Activated CD8-positive, alpha-beta memory T cell treated with anti-CD3 and anti-CD28 coated beads, Interleukin-2, amount 50 U/mL, for 1 hour (primary cell): Measurements from ENCODE around the gene ACBD5.
"Not testable (repeated sequence)": the region's sequence is repeated elsewhere in the genome, so short reads cannot be mapped to it uniquely, and the experiment has no call there.

ENCODE experiments used
- DNase-seq: peaks from one replicate; pipeline ENCODE4 v3.0.0-alpha.2; 2020; ENCODE audit errors: extremely low read depth

The ACBD5 gene, protein sequence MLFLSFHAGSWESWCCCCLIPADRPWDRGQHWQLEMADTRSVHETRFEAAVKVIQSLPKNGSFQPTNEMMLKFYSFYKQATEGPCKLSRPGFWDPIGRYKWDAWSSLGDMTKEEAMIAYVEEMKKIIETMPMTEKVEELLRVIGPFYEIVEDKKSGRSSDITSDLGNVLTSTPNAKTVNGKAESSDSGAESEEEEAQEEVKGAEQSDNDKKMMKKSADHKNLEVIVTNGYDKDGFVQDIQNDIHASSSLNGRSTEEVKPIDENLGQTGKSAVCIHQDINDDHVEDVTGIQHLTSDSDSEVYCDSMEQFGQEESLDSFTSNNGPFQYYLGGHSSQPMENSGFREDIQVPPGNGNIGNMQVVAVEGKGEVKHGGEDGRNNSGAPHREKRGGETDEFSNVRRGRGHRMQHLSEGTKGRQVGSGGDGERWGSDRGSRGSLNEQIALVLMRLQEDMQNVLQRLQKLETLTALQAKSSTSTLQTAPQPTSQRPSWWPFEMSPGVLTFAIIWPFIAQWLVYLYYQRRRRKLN

DNA sequence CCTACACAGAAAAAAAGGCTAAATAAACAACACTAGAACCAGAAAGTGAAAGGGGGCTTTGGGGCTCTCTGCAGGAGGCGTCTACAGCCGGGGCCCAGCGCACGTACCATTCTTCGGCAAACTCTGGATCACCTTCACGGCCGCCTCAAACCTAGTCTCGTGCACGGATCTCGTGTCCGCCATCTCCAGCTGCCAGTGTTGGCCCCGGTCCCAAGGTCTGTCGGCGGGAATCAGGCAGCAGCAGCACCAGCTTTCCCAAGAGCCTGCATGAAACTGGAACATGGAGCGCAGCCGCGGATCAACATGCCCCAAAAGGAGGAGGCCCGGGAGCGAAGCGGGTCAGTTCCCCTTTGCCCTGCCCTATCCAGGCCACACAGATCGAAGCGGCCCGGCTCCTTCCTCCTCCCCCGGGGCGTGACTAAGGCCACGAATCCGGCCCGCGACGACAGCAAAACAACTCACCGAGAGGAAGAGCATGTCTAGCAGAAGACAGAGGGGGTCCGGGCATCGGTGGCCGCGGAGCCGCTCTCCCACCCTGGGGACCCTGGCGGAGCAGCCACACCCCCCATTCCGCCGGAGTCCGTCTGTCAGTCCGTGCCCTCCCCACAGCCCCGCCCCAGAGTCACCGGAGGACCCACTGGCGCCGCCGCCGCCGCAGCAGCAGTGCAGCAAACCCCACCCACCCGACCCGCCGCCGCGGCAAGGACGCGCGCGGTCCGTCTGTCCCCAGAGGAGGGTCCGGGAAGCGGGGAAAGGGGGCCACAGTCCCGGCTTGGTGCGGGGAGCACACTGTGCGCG, at the start of gene ACBD5:
Gene ACBD5 (minus strand): TSS at position 586 of the 798 bp plus-strand sequence. CDS start 109 bp downstream, at position 477.
- peak; percentile 23 for DNase-seq

DNA sequence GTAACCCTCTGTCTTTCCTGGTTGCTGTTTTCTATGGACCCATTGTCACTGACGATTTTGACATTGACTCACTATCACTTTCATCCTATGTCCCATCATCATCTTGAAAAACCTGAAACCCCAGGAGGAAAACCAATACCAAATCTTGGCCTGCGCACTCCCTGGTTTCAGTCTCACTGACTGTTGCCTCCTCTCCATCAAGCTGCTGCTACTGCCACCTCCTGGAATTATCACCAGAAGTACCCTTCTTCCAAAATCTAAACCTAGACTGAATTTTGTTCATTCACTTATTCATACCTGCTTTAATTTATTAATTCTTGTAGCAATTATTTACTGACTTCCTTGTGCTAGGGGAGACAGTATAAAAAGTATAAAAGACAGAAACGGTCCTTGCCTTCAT, 44.5 kb upstream of the ACBD5 start:
- no peak for DNase-seq

DNA sequence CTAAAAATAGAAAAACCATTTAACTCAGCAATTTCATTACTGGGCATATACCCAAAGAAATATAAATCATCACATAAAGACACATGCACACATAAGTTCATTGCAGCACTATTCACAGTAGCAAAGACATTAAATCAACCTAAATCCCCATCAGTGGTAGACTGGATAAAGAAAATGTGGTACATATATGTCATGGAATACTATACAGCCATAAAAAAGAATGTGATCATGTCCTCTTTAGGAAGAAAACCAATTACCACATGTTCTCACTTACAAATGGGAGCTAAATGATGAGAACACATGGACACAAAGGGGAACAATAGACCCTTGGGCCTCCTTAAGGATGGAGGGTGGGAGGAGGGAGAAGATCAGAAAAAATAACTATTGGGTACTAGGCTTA, 36.0 kb upstream of the ACBD5 start:
- no peak for DNase-seq

DNA sequence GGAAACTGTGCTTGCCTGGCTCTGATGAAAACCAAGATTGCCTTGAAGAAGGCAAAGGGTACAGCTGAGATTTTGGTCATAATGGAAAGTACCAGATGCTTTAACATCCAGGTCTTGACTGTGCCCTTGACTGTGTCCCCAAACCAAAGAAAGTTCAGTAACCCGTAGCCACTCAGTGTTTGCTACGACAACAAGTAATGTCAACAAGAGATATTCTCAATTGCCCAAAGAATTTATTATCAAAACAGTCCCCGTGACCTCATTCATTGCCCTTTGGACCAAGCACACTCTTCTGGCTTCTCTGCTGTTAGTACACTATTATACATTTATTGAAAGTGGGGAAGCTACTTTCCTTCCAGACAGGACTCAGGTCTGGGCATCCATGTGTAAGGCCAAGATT, 25.4 kb upstream of the ACBD5 start:
- DNase-seq: not testable (repeated sequence)

DNA sequence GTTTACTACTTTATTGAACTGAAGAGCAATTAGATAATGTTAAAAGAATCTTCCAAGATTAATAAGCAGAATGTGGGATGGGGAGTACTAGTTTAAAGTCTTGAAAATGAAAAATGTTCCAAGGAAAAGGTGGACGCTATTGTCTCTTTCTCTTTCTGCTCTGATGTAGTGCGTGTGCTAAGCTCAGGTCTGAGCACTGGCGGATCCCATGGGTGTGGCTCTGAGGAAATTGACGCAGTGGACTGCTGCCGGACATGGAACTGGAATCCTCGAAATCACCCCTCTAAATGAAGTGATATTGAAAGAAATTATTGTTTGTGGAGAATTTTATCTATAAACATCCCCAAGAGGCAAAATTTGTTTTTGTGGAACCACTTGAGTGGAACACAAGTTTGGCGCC, 22.2 kb upstream of the ACBD5 start:
- not testable (repeated sequence) for DNase-seq

DNA sequence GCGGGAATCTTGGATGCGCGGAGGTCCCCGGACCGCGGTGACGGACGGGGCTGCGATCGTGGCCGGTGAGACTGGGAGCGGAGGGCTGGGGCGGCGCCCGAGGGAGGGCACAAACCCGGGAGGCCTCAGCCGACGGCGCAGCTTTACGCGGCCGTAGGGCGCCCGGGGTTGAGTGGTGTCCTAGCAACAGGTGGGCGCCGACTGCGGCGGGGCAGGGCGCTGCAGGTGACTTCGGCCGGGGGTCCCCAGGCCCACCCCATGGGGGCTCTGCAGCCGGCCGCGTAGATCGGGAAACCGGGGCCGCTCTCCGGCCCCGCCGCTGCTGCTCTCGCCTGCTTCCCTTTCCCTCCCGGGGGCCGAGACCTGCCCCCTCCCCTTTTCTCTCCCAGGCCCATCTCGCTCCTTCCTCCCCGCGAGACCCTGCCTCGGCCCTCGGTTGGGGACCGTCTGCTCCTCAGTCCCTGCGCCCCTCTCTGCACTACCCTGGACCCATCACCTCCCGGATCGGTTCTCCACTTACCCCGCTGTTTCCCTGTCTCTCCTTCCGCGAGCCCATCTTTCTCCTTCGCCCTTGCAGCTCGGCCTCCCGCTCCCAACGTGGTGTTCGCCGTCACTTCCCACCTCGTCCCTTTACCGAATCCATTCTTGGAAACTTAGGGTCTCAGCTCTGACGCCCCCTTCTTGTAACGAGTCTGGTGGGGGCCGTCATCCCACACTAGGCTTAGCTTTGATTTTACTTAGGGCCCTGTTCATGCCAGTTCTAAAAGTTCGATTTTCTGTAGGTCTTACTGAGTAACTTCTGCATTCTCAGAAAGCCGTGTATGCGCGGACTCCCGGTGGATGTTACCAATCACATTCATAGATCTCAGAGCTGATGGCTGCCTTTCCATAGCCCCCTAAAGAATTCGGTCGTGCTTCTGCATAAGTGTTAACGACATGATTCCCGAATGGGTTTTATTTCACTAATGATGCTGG, 18.5 kb upstream of the ACBD5 start:
- no peak for DNase-seq

DNA sequence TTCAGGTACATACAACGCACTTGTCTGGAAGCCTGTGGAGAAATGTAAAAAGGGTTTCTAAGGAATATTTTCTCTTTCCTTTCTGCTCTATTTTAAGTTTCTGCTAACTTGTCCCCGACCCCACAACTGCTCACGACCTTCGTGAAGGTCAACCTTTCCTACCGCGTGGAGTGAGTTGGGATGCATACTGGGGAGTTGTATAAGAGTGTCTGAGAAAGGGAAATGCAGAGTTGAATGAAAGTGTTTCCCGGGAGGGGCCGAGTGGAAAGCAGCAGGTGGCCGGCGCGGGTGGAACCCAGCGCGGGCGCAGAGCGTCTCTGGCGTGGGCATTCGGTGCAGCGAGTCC, 17.9 kb upstream of the ACBD5 start:
- no peak for DNase-seq

DNA sequence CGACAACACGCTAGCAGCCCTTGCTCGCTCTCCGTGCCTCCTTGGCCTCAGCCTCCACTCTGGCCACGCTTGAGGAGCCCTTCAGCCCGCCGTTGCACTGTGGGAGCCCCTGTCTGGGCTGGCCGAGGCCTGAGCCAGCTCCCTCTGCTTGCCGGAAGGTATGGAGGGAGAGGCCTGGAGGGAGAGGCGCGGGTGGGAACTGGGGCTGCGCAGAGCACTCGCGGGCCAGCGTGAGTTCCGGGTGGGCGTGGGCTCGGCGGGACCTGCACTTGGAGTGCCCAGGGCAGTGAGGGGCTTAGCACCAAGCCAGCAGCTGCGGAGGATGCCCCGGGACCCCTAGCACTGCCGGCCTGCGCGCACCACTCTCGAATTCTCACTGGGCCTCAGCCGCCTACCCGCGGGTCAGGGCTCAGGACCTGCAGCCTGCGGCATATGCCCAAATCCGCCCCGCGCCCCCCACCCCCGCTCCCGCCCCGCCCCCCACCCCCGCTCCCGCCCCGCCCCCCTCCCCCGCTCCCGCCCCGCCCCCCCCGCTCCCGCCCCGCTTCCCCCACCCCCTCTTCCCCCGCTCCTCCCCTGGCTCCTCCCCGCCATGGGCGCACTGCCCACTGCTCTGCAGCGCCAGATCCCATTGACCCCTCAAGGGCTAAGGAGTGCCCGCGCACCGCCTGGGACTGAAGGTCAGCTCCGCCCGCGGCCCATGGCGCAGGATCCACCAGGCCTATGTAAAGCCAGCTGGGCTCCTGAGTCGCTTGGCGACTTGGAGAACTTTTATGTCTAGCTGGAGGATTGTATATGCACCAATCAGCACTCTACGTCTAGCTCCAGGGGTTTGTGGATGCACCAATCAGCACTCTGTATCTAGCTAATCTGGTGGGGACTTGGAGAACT, 15.9 kb upstream of the ACBD5 start:
- no peak for DNase-seq

DNA sequence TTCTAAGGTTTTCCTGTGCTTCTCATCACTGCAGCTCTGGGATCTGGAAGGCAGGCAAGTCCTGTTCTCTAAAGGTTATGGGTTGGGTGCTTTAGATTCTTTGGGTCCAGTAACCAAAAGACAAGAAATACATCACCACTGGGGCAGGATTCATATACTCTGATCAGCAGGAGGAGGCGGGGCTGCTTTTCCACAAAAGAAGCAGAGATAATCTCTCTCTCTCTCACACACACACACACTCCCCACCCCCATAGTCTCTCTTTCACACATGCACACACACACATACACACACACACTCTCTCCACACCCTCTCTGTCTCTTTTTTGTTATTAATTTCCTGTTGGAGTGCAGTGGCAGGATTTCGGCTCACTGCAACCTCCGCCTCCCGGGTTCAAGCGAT, 13.0 kb upstream of the ACBD5 start:
- no peak for DNase-seq

DNA sequence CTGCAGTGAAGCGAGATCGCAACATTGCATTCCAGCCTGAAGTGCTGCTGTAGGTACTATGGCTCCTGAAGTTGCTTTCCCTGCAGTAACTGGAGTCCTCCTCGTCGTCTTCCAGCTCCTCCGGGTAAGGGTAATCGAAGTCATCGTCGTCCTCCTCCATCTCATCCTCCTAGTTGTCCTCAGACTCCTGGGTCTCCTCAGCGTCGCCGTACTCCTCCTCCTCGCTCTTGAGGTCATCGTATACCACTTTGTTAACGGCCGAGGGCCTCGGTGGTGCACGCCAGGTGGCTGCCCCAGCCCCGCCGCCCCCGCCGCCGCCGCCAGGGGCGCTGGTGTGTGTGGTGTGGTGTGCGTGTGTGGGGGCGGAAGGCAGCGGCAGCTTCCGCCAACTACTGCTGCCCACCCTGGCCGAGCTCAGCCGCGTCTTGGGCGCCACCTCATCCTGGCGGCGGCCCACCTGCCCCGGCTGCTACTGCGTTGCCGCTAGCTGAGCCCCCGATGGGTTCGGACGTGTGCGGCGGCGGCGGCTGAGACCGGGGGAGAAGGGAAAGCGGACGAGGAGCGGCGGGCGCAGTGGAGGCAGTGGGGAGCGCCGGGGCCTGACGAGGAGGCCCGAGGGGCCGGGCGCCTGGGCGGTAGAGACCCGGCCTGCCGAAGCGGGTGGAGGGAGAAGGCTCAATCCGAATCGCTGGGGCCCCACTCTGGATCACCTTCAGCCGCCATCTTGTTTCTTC, 11.8 kb upstream of the ACBD5 start:
- DNase-seq: peak; percentile 43

DNA sequence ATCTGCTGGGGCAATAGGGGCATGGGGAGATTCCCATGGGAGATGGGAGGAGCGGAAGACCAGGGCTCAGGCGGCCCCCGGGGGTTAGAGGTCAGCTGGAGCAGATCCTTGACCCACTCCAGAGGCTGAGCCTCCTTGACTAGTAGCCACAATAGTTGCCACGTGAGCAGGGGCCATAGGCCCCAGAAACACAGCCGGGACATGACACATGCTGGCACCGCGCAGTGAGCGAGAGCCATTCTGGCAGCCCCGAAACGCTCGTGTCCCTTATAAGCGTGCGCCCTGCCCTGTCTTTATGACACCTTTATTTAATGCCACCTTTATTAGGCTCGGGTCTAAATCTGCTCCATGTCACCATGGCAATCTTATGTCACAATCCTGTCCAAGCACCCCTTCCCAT, 11.0 kb upstream of the ACBD5 start:
- no peak for DNase-seq

DNA sequence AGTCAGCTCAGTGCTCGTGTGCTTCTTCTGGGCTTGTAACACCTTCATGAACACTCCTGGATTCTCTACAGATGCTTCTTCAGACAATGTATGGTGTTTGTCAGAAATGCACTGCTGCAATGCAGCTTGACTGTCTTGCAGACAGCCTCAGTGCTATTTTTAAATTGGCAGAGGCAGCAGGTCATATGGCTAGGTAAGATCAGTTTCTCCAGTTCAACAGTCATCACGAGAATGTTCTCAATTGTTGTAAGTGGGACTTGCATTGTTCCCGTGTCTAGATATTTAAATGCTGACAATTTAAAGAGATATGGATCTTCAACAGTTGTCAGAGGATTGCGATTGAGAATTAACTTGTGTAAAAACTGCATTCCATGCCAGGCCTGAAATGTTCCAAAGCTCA, 7.6 kb upstream of the ACBD5 start:
- no peak for DNase-seq

DNA sequence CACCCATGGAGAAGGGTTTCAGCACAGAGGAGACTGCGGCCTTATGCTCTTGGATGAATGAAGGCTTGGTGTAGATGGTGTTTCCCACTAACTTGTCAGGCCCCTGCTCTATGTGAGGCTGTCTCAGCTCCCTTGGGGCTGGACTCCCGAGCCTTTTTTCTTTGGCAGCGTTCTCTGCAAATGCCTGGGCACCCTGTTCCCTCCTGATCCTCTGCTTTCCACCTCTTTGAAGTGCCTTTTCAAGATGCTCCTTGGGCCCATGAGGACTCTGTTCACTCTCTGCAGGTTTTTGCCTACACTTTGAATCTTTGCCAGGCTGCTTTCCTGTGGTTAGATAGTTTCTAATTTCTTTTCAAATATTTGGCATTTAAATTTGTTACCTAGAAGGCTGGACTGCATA, 6.8 kb upstream of the ACBD5 start:
- no peak for DNase-seq

DNA sequence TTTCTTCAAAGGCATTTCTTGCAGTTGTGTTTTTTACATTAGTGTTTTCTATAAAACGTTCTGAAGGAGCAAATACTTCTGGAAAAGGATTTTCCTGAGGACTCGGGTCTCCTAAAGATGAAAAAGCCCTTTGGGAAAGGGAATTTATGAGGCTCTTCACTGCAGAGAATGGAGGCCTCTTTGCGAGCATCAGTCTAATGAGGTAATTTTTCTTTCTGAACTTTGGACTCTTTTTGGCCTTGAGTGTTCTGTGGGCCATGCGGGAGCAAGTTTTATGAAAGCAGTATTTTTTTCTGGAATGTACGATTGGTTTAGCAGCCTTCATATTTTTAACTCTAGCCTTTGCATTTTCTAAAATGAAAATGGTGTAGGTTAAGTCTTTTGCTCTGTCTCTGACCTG, 6.4 kb upstream of the ACBD5 start:
- no peak for DNase-seq

DNA sequence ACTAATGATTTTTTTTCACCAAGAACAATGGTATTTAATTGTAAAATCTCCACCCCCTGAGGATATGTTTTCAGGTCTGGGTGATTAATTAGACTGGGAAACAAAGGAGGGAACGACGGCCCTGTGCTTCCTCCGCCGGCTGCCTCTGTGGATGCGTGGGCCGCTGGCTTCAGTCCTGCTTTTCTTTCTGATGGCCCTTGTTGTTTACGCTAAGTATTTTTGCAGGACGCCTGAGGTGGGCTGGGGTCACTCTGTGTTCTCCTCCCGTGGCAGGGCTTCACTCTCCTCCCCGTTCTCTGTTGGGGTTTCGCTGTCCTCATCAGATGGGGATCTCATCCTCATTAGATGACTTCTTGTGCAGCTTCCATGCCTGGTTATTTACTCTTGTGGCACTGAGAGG, 5.2 kb upstream of the ACBD5 start:
- no peak for DNase-seq

DNA sequence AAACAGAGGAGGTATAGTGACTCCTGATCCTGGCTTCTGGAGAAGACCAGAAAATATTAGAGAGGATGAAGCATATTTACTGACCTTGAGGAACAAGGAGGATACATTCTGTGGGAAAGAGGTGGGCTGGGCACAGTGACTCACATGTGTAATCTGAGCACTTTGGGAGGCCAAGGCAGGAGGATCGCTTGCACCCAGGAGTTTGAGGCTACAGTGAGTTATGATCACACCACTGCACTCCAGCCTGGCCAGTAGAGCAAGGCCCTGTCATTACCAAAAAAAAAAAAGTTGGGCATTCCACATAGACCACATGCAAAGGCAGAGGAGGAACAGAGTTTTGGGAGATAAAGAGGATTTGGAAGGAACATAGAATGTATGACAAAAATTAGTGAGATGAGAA, 4.4 kb upstream of the ACBD5 start:
- DNase-seq: no peak

DNA sequence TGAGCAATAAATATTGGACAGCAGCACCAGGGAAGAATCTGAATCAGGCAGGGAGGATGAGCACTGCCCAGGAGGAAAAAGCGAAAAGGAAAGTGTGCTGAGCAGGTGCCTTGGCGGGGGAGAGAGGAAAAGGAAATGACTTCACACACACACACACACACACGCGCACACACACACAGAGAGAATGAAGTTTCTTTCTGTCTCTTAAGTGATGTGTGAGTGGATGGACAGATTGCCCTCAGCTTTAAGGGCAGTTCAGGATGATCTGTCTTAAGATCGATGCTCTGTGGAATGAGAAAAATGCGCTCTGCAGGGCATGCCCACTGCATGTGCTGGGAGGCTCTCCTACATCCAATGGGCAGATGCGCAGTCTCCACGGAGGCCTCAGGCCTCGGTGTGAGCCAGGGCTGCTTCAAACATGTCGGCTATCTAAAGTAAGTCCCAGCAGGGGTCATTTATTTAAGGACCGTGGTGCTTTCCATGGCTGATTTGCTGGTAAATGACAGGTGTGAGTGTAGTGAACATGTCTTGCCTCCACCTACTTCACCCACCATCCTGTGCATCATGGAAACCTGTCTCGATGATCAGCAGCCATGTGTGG, 2.5 kb upstream of the ACBD5 start:
- peak; percentile 45 for DNase-seq

DNA sequence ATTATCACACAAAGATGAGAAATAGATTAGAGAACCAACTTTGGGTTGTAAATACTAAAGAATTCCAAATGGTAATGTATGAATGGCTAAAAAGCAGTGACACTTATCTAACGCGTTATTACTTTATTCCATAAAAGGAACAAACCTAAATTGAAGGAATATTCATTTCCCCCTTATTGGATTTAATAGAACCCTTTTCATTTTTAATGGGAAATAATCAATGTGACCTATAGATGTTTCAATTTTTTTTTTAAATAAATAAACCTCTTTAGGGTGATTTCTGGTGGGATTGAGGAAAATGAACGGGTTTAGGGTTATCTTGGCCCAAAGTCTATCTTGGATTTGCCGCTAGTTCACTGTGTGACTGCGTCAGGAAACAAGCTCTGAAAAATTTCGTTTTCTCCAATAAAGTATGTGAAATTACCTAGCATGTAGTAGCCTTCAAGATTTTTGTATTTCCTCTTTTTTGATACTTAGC, 1.9 kb upstream of the ACBD5 start:
- DNase-seq: no peak

DNA sequence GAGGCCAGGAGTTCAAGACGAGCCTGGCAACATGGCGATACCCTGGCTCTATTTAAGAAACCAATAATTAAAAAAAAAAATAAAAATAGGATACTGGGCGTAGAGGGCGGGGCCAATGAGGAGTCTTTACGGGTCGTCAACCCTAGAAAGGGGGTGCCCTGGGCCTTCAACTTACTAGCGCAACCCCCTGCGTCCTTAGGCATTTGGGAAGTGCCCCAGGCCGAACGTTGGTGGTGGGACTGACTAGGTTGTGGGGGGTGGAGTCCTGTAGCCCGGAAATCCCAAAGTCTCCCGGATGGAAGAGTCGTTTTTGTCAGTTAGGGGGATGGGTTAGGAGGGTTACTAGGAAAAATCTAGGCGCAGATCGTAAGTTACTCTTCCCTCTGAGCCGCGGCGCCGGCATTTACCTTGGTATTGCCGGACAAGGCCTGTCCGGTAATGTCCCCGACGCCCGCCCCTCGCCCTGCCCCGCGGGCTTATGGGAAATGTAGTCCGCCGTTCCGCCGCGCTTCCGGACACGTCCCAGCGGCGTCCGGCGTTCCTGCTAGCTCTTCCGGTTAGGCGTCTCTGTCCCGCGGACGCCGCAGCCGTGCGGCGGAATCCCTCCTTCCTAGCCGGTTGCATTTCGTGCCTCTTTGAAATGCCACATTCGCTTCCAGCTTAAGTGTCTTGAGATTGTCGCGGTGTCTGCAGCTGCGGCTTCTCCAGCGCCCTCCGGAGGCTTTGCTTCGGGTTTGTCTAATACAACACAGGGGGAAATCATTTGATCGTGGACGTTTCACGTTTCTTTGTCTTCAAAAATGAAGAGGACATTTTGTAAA, 1.3 kb upstream of the ACBD5 start:
- DNase-seq: peak; percentile 66
